HG03139 (cell line): ENCODE results near the gene GTF3C1.
"Not testable (repeated sequence)": the region's sequence is repeated elsewhere in the genome, so short reads cannot be mapped to it uniquely, and the experiment has no call there.

Source experiments
- ATAC-seq: cut with Tn5 transposase; IDR thresholded peaks from one replicate; pipeline ENCODE4 v1.9.1; 2021; ENCODE audit not compliant: unreplicated experiment

GTF3C1 gene

DNA sequence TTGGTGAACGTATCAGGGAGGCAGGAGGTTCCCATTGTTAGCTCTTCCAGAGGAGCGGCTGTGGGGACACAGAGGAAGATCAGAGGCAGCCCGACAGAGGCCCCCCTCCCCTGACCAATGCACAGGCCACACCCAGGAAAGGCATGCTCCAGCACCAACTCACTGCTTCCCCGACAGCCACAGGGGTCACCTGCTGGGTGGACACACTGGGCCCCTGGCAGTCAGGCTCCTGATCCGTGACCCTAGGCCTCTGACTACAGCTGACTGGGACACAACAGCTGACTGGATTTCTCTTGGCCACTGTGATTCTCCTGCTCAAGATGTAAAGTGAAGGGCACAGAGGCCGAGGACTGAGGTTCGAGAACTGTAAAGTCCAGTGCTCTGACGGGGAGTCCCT lies 84.2 kb downstream of the GTF3C1 start:
- ATAC-seq = no peak

DNA sequence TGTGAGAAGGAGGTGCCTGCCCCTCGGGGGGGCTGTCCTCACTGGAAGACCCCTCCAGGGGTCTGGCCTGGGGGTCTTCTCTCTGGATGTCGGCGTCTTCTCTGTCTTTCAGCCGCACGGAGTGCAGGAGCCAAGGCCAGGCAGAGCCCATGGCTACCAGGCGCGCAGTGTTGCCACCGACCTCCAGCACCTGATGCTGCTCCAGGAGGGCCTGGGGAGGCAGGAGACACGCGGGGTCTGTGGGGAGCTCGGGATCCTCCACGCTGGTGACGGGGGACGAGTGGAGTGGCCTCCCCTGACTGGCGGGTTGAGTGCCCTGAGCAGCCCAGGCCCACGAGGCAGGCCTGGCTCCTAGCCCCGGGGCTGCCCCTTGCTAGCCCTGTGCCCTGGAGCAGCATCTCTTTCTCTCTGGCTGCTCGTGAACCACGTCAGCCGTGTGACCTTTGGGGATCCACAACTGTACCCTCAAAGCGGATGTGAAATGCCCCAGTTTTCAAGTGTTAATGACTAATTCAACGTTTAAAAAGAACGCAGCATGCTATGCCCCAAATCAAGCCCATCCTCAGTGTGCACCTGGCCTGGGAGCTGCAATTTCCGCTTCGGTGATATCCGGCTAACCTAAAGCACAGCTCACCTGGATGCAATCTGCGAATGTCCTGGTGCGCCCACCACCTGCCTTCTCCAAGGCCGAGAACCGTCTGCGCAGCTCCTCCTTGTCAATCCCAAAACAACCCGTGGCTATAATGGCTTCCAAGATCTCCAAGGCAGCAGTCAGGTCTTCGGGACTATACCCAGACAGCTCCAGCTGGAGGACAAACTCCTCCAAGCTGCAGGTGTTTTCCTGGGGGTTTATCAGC lies 84.9 kb downstream of the GTF3C1 start:
- ATAC-seq = no peak

DNA sequence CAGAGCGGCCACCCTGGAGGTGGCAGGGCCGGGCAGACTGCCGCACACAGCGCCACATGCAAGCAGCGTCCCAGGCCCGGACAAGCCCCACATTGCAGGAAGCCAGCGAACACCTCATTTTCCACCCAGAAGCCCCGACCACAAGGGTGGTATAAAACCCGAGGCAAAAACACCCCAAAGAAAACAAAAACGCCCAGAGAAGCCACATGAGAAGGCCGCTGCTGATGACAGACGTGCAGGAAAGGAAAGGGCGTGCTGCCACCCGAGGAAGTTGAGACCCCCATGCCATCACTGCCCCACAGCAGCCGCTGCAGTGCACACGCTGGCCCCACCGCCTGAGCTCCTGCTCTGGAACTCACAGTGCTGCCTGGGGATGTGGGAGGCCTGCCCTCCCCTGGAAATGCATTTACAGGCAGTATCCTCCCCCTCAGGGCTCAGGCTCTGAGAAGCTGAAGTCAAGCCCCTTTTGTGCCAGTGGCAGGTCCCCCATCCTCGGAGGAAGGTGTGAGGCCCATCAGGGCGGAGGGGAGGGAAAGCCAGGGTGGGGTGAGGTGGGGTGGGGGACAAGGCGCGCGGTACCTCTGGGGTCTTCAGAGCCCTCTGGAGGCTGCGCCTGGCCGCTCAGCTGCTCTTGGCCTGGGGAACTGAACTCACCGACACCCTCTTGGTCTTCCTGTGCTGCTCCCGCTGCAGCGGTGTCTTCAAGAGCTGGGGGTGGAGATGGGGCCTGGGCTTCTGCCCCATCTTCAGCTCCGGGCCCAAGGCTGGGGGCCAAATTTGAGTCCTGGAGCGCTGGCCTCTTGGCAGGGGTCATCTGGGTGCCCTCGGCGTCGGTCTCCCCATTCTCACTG lies 85.7 kb downstream of the GTF3C1 start:
- no peak for ATAC-seq

DNA sequence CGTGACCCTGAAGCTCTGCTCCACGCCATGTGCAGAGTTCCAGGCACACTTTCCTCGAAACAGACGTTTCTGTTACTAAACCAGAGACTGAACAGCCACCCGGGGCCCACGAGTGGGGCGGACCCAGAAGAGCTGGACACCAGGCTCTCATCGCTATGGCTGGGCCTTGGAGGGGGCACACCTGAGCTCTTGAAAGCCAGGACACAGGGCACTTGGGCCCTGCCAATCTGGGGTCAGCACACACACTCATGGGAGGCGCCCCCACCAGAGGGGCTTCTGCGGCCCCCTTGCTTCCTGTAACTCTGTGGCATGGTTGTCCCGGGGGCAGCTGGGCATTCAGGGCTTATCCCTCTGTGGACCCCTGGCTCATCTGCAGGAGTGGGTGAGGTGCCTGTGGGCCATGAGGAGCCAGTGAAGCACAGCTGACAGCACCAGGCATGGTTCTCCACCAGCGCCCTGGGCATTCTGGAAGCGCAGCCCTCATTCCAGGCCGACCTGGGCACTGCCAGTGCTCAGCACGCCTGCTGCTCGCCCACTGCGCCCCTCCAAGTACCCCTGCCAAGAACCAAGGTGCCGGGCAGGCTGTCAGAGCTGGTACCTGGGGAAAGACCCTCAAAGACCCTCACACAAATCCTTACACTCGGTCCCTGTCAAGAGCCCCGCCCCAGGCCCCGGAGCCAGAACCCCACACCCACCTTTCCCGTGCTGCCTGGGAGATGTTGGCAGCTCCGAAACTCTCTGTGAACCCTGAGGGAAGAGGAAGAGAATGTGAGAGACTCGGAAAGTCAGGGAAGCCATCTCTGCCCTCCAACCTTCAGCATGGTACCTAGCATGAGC lies 86.6 kb downstream of the GTF3C1 start:
- ATAC-seq = no peak

DNA sequence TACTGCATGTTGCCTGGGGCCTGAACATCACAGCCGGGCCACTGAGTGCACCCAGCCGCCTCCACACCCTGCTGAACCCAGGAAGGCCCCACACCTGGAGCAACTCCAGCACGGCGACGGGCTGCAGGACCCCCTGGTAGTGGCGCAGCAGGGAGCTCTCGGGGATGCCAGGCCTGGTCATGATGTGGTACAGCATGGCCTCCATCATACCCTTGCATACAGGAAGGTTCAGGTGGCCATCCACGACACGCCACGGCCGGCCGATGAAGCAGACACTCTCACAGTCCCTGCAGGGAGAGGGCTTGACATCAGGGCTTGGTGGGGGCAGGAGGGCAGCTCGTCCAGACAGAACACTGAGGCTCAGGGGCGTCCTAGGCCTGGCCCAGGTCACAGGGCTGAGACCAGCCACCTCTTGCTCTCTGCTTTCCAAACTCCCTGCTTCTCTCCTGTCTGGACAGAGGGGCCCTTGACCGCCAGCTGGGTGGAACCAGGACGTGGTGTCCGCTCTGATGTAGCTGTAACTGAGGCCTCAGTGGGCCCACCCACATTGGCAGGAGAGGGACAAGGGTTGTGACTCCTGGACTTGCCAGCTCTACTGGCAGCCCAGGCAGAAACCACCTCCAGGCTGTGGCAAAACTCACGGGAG lies 87.4 kb downstream of the GTF3C1 start:
- ATAC-seq = no peak

DNA sequence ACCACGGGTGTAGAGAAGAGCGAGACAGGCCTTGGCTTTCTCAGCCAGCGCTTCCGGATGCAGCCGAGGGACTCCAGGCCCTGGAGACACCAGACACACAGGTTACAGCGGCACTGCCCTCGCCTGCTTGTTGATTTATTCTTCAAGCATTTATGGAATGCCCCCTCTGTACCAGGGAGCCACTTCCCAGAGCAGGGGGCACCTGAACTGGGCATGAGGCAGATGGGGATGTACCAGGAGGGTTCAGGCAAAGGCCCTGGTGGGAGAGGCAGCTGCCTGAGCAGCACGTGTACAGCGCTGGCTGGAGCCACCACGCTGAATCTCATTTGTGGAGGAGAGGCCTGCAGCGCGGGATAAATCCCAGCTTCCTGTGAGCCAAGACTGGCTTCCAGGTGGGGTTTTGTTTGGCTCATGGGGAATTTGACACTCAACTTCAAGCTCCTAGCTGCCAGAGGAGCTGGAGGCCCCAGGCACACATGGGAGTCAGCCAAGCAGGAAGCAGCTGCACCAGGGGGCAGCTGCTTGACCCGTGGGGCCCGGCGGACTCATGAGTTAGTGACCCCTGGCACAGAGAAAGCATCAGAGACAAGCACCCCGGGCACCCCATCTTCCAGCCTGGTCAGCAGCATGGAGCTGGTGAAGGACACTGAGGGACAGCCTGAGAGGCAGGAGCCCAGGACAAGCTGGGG lies 88.1 kb downstream of the GTF3C1 start:
- ATAC-seq = no peak

DNA sequence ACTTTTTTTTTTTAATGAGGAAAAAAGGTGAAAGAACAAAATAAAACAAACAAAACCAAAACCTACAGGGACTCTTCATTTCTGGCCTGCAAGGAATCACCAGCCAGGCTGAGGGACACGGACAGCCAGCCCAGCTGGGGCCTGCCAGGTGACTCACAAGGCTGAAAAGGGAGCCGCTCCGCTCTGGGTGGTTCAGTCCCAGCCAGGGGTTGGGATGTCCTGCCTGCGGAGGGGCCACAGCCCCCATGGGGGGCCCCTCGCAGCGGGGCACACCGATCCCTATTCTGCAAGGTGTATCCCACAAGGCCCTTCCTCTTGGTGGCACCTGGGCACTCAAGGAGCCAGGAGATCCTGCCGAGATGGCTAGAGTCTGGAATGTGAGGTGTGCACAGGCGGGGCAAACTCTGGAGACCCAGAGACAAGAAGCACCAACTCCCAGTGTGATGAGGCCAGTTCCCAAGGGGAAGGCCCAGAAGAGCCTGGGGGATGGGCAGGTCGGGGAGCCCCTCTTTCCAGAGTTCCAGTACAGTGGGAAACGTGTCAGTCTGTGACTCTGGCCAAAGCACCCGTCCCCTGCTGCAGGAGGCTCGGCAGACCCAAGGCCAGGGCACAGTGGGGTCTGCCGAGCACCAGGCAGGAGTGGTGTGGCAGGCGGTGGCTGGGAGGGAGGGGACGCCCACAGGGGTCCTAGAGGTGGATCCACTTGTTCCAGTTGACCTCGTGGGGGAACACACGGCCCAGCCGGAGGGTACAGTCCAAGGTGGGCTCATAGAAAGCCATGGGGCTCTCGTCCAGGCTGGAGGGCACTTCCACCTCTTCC lies 88.8 kb downstream of the GTF3C1 start:
- no peak for ATAC-seq

DNA sequence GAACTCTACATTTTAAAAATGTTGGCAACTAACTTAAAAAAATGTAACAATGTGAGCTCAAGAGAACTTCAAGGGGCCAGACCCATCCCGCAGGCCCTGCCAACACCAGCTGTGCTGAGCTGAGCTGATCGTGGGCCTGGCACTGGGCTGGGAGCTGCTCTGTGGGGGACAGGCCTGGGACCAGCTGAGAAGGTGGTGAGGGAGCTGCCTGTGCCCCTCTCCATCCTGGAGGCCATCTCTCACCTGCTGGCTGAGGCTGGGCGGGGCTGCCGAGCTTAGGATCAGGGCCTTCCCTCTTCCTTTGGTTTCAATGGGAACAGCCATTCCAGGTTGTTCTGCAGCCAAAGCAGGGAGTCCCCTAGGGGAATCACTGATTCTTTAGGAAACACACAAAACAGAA lies 89.5 kb downstream of the GTF3C1 start:
- ATAC-seq = no peak

DNA sequence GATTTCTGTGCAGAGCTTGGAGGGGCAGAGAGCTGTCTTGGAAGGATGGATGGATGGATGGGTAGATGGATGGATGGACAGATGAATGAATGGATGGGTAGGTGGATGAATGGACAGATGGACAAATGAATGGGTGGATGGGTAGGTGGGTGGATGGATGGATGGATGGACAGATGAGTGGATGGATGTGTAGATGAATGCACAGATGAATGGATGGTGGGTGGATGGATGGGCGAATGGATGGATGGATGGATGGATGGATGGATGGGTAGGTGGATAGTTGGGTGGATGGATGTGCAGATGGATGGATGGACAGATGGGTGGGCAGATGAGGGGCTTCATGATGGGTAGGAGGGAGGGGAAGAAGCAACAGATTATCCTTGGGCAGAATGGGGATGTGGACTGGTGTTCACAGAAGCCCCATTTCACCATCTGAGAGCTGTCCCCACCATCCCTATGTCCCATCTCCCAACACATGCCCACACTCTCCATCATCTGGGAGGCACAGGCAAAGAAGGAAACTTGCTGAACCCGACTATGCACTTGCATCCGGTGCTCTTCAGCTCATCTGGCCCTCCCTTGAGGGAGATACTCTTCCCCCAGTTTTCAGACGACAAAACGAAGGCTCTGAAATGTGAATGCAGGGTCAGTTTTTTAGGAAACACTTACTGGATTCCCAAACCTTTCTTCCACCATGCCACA lies 90.6 kb downstream of the GTF3C1 start:
- ATAC-seq = no peak

DNA sequence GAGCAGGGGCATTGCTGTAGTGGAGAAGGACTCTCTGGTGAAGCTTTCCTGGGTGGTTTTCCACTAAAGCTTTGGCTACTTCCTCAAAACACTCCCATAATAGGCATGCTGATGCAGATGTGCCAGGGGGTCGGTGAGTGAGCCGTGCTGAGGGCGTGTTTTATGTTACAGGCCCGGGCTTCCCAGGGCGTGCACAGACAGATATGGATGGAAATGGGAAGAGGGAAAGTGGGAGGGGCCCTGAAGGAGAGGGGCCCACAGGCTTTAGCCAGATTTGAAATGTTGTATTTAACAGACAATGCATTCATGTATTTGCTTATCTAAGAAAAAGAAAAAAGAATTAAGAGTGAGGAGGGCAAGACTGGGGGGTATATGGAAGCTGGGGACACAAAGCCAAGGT lies 91.5 kb downstream of the GTF3C1 start:
- no peak for ATAC-seq

DNA sequence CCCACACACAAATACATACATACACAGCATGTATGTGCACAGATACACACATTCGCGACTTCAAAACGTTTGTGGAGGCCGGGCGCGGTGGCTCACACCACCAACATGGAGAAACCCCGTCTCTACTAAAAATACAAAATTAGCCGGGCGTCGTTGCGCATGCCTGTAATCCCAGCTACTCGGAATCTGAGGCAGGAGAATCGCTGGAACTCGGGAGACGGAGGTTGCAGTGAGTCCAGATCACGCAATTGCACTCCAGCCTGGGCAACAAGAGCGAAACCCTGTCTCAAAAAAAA lies 92.2 kb downstream of the GTF3C1 start:
- ATAC-seq = not testable (repeated sequence)

DNA sequence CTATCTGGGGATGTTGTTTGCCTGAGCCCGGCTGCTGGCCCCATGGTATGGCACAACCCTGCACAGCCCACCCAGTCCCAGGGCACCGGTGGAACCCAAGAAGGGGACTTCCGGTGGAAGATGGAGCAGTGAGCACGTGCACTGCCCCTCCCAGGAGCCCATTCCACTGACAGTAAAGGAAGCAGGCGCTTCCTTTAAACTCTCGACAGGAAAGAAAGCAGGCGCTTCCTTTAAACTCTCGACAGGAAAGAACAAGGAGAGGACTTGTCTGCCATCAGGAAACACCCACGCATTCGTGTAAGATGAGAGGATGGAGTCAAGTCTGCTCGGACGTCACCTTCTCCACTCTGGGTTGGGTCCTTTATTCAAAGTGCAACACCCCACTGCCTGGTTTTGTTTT lies 94.0 kb downstream of the GTF3C1 start:
- ATAC-seq = no peak

DNA sequence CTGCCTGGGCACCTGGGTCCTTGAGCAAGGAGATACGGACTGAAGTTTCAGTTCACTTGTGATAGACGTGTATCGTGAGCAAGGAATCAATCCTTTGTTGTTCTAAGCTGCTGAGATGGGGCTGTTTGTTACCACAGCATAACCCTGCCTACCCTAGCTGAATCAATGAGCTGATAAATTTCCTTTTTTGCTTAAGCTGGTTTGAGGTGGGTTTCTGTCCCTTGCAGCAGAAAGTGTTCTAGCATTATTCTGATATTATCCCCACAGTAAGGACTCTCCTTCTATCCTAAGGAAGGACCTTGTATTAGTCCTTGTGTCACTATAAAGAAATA lies 96.3 kb downstream of the GTF3C1 start:
- no peak for ATAC-seq

DNA sequence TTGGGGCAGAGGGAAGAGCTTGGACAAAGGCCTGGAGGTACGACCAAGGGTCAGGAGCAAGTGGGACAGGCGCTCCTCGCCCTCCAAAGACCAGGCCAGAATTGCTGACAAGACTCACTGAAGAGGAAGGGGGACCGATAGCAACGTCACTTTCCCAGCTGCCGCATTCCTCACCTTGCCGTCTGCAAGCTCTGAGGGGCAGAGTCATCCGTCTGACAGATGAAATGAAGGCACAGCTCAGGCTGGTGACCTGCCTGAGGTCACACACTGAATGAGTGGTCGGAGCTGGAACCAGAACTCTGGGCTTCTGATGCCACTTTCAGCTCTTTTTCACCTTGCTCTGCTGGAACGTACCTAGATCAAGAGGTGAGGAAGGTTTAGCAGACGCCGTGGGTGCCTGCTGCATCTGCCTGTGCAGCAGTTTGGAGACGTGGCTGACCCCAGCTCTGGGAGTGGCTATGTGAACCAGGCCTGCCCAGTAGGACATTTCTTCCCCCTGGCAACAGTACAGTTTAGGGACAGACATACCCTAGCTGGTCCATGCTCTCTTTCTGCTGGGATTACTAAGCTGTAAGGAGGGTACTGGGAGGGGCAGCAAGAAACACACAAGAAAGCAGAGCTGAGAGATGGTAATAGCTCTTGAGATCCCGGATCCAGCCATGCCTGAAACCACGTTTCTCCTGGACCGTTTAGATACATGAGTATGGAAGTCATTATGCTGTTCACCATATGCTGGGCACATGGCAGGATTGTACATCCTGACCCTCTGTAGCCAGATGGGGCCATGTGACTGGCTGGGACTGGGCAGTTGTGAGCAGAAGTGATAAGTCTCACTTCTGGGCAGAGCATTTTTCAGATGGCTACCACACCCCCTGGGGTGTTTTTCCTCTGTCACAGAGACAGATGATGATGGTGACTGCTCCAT lies 96.9 kb downstream of the GTF3C1 start:
- ATAC-seq = no peak

DNA sequence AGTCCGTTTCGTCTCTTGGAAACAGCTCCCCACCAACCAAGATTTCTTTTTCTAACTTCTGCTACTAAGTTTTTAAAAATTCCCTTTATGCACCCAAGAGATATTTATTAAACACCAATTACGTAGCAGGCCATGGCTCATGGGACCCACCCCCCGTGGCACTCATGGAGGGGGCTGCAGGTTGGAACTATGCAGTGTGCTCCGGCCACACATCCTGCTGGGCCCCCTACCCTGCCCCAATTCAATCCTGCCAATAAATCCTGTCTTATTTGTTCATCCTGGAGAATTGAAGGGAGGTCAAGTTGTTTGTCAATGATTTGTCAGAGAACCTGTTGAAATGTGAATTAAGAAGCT lies 99.5 kb downstream of the GTF3C1 start:
- ATAC-seq = no peak

DNA sequence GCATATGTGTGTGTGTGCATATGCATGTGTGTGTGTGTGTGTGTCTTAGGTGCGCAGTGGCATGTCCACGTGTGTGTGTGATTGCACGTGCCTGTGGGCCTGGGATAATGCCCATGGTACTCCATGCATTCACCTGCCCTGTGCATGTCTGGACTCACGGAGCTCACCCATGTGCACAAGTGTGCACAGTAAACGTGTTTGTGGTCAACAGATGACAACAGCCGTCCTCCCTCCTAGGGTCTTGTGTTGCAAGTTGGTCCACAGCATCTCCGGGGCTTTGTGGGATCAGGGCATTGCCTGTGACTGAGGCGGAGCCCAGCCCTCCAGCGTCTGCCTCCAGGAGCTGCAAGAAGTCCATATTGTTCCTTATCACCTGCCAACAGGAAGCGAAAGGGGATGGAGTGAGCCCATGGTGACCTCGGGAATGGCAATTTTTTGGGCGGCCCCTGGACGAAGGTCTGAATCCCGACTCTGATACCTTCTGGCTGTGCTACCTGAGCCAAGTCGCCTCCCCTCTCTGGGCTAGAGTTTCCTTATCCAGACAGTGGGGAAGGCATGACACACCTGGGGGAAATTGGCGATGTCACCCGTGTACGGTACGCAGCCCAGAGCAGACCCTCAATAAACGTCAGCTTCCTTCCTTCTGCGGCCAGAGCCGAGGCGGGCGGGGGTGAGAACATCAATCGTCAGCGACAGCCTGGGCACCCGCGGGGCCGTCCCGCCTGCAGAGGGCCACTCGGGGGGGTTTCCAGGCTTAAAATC lies 100.1 kb downstream of the GTF3C1 start:
- ATAC-seq = no peak
